Measurements from ENCODE around the gene FOXD2. TPM values are rescaled to one million over a fixed set of nuclear protein-coding genes. Genes with fewer than 3 reads are reported as not detected.

FOXD2 gene
- total RNA-seq, 1 donor from 2014 or later: 0.11 TPM

DNA sequence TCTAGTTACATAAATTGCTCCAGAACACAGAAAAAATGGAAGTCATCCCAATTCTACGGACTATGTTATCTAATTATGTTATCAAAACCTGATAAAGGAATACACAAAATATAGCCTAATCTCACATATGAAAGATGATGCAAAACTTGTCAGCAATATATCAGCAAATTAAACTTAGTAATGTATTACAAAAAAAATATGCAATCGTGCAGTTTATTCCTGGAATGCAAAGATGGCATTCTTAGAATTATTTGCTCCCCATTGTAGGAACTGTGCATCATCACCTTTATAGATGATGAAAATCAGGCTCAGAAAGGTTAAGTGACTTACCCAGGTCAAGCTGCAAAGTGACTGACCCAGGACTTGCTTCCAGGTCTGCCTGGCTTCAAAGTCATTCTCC, 14.0 kb upstream of the FOXD2 start:
- DNase-seq (ENCODE audit: low spot score): no peak
- H3K27ac Mint-ChIP-seq: no peak overlapping the region
- no peaks in the 10 kb centered on the region for H3K9me3 Mint-ChIP-seq
- peaks cover 33% of the 10 kb centered on the region for H3K27me3 Mint-ChIP-seq (ENCODE audit: low read depth)
- no peak overlapping the region for H3K4me3 Mint-ChIP-seq (ENCODE audit: low read depth)
- H3K36me3 Mint-ChIP-seq (ENCODE audit: low read depth): no peaks in the 10 kb centered on the region
- intact Hi-C loops (cut with micrococcal nuclease): no loop called here
- no peaks in the 10 kb centered on the region for H3K4me1 Mint-ChIP-seq (ENCODE audit: low read depth)

DNA sequence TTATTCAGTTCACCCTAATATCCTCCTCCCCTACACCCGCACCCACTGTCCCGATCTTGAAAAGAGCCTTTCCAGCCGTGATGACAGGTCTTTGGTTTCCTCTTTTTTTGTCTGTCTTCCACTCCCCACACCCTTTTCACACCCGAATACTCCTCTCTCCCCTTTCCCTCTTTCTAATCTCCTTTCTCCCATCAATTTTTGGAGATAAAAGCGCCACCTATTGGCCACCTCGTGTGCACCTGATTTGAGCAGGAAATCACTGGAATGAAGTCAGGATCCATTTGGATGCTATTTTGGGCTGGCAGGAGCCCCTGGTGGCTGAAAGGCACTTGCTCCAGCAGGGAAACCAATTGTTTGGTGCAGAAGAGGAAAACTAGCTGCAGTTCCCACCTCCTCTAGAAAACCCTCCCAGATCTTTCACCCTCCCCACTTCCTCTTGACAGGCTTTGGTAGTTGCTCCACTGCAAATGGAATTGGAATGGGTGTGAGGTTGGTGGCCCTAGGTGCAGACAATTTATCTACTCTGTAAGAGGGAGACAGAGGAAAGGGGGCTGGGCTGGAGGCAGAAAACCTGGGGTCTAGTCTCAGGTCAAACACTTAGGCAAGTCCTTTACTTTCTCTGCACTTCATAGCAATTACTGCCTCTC, 13.4 kb upstream of the FOXD2 start:
- Mint-ChIP-seq H3K27me3 (ENCODE audit: low read depth) (peaks cover 27% of the 10 kb centered on the region), H3K9me3 (no peaks in the 10 kb centered on the region), H3K4me3 (ENCODE audit: low read depth) (no peak overlapping the region), H3K4me1 (ENCODE audit: low read depth) (no peaks in the 10 kb centered on the region), H3K27ac (no peak overlapping the region), H3K36me3 (ENCODE audit: low read depth) (no peaks in the 10 kb centered on the region)
- DNase-seq (ENCODE audit: low spot score): no peak
- intact Hi-C loops (cut with micrococcal nuclease): no loop called here

DNA sequence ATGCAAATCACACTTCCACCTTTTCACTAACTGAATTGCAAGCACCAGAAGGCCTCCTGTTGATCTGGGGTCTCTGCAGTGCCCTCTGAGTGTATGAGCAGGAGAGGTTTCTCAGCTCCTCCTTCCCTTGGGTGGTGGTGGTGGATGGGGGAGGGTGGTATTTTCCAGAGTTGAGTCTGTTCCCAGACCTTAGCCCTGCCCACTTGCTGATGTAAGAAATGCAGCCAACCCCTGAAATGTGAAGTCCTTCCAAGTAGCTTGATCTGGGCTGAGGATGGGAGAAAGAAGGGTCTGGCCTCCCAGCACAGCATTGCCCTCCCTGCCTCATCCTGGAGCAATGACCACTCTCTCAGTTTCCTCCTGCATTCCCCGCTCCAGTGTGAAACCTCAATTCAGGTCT, 6.3 kb upstream of the FOXD2 start:
- DNase-seq (ENCODE audit: low spot score): no peak
- peaks cover 25% of the 10 kb centered on the region for H3K27me3 Mint-ChIP-seq (ENCODE audit: low read depth)
- peaks cover 33% of the 10 kb centered on the region for H3K4me1 Mint-ChIP-seq (ENCODE audit: low read depth)
- peaks cover 40% of the 10 kb centered on the region for H3K36me3 Mint-ChIP-seq (ENCODE audit: low read depth)
- H3K4me3 Mint-ChIP-seq (ENCODE audit: low read depth): no peak overlapping the region
- intact Hi-C loops (cut with micrococcal nuclease): loop anchor here (5.0 to 10.0 kb wide), 2 partner anchors 44 to 257 kb away; no protein-coding TSS in a partner anchor
- no peaks in the 10 kb centered on the region for H3K9me3 Mint-ChIP-seq
- no peak overlapping the region for H3K27ac Mint-ChIP-seq

DNA sequence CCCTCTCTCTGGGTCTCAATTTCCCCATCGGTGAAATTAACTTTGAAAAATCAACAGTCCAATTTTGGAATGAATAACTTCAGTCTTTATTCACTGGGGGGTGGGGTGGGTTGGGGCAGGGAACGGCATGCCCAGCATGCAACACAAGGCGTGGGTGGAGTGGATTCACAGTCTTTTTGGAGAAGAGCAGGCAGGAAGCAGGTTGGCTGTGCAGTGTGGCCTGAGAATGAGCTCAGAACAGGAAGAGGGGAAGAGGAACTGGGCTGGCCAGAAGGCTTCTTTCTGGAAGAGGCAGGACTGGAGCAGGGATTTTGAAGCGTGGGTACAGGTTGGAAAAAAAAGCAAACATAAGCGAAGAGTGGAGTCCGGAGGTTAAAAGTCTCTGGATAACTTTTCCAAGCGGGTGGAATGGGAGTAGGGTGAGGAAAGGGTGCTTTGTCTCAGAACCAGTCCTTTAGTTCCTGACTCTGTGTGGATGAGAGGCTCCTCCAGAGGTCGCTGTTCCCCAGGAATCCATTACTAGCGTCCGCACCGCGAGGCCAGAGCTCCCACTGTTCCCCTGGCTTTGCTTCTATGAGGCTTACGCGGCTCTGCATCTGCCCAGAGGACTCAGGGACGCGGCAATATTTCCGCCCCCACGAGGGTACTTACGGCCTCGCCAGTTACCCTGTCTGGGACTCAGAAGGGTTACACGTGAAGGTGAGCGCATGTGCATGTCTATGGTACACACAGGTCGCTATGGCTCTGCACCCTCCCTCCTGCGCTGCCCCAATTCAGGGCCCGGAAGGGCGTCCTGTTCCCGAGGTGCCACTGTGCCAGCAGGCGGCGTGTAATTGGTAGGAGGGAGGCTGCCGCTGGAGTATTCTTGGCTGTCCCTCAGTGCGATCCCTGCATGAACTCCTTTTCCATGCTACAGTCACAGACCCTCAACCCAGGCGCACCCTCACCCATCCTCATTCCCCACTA, 5.5 kb upstream of the FOXD2 start:
- H3K4me3 Mint-ChIP-seq (ENCODE audit: low read depth): no peak overlapping the region
- peaks cover 40% of the 10 kb centered on the region for H3K36me3 Mint-ChIP-seq (ENCODE audit: low read depth)
- intact Hi-C loops (cut with micrococcal nuclease): loop anchor here (1.0 to 10.0 kb wide), 3 partner anchors 45 to 294 kb away; no protein-coding TSS in a partner anchor
- peaks cover 25% of the 10 kb centered on the region for H3K27me3 Mint-ChIP-seq (ENCODE audit: low read depth)
- peaks cover 34% of the 10 kb centered on the region for H3K4me1 Mint-ChIP-seq (ENCODE audit: low read depth)
- peak; percentile 43 for DNase-seq (ENCODE audit: low spot score)
- no peak overlapping the region for H3K27ac Mint-ChIP-seq
- H3K9me3 Mint-ChIP-seq: no peaks in the 10 kb centered on the region

DNA sequence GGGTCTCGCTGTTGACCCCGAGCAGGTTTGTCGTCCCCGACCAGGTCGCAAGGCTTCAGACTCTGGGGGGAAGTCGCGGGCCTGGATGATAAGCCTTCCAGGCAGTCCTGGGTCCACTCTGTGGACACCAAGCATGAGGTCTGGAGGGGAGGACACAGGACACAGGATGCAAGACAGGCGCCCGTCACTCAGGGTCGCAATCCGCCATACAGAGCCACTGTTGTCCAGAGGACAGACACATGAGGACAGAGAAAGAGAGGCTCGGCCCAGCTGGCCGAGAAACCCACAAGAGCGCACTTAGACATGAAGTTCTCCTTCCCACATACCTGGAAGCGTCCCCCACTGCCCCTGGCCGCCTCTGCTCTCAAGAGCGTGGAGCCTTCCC, 4.8 kb upstream of the FOXD2 start:
- peaks cover 40% of the 10 kb centered on the region for H3K36me3 Mint-ChIP-seq (ENCODE audit: low read depth)
- H3K9me3 Mint-ChIP-seq: no peaks in the 10 kb centered on the region
- DNase-seq (ENCODE audit: low spot score): no peak
- peaks cover 34% of the 10 kb centered on the region for H3K4me1 Mint-ChIP-seq (ENCODE audit: low read depth)
- H3K27ac Mint-ChIP-seq: no peak overlapping the region
- H3K27me3 Mint-ChIP-seq (ENCODE audit: low read depth): peaks cover 25% of the 10 kb centered on the region
- H3K4me3 Mint-ChIP-seq (ENCODE audit: low read depth): no peak overlapping the region
- intact Hi-C loops (cut with micrococcal nuclease): loop anchor here (5.0 to 10.0 kb wide), 2 partner anchors 46 to 258 kb away; no protein-coding TSS in a partner anchor

DNA sequence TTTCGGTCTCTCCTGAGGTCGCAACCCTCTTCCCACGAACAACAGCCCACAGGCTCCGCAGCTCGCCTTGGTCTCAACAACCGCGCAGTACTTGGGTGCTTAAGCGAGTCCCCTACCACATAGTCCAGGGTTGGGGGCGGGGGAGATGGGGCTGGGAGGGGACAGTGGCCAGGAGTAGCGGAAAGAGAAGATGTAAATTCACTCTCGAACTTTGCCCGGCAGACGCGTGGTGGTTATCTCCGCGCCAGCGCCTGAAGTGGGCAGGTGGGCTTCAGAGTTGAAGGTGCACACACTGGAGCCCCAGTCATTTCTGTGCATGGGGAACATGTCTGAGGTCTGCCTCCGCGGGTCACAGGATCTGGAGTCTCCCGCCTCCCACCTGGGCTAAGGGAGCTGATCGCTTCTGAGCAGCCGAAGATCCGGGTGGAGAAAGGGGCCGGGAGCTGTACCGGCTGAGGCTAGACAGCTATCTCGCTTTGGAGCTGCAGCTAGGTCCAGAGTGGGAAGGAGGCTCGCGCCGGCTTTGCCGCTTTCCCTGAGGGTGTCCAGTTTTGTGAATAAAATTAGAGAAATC, 4.3 kb upstream of the FOXD2 start:
- Mint-ChIP-seq H3K4me1 (ENCODE audit: low read depth) (peaks cover 34% of the 10 kb centered on the region), H3K9me3 (no peaks in the 10 kb centered on the region), H3K36me3 (ENCODE audit: low read depth) (peaks cover 40% of the 10 kb centered on the region), H3K27me3 (ENCODE audit: low read depth) (peaks cover 27% of the 10 kb centered on the region), H3K4me3 (ENCODE audit: low read depth) (no peak overlapping the region), H3K27ac (no peak overlapping the region)
- intact Hi-C loops (cut with micrococcal nuclease): loop anchor here (5.0 to 10.0 kb wide), 2 partner anchors 46 to 259 kb away; no protein-coding TSS in a partner anchor
- no peak for DNase-seq (ENCODE audit: low spot score)

DNA sequence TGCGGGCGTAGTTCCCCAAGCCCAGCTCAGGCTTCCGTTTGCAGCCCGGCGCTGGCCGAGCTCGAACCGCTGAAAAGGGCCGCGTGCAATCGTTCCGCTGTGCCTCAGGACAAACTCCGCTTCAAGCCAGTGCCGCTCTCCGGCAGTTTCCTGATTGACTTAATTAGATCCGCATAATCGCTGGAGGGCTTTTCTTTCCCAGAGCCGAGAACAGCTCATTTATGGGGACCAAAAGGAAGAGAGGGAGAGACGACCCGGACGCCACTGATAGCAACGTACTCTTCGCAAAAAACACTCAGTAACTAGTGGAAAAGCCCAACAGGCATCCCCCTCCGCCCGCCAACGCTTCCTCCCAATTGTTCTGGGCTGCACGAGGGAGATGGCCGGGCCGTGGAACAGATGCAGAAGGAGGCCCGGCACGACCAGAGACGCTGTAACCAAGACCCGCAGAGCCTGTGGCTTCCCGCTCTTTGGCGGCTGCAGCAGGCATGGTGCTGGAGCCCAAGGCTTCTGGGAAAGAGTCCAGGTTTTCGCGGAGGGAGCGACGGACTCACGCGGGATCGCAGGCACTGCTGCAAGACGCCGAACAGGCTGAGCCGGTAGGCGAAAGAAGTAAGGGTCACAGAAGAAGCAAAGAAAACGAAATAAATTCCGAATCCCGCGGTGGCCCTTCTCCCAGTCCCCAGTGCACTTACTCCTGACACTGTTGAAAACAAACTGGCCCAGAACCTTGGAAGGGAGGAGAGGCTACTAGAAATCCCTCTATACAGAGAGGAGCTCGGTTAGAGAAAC, 3.6 kb upstream of the FOXD2 start:
- no peaks in the 10 kb centered on the region for H3K9me3 Mint-ChIP-seq
- intact Hi-C loops (cut with micrococcal nuclease): loop anchor here (5.0 to 10.0 kb wide), 2 partner anchors 47 to 259 kb away; no protein-coding TSS in a partner anchor
- no peak overlapping the region for H3K27ac Mint-ChIP-seq
- DNase-seq (ENCODE audit: low spot score): no peak
- H3K36me3 Mint-ChIP-seq (ENCODE audit: low read depth): peaks cover 40% of the 10 kb centered on the region
- peaks cover 28% of the 10 kb centered on the region for H3K27me3 Mint-ChIP-seq (ENCODE audit: low read depth)
- H3K4me3 Mint-ChIP-seq (ENCODE audit: low read depth): no peak overlapping the region
- peaks cover 34% of the 10 kb centered on the region for H3K4me1 Mint-ChIP-seq (ENCODE audit: low read depth)

DNA sequence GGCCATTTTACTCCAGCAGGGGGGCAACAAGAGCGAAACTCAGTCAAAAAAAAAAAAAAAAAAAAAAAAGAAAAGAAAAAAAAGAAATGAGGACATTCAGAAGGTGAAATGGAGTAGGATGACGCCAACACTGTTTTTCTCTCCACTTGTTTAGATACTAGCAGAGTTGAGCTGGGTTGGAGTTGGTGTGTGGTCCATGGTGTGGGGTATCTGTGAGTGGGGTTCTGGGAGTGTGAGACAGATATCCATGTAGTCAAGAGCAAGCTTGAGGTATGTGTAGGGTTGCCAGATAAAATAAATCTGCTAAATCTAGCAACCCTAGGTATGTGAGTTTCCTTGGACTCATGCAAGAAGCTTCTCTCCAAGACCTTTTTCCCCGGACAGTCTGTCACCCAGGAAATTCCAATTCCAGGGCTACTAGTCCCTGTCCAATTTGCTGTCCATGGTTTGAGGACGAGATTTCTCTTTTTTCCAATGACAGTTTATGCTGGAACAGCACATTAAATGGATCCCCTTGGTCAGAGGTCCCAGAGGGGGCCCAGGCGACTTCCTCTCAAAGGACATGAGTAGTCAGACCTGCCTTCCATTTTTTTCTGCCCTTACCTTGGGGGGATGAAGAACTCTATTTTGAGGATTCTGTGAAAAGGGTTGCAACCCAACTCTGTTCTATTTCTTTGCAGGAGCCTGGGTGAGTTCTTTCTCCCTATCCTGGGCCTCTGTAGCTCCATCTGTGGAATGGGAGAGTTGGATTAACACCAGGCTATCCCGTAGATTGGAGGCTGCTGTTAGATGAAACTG, 2.1 kb upstream of the FOXD2 start:
- peaks cover 40% of the 10 kb centered on the region for H3K36me3 Mint-ChIP-seq (ENCODE audit: low read depth)
- peak overlapping the region; percentile 90 for H3K4me3 Mint-ChIP-seq (ENCODE audit: low read depth)
- DNase-seq (ENCODE audit: low spot score): no peak
- no peaks in the 10 kb centered on the region for H3K9me3 Mint-ChIP-seq
- peaks cover 34% of the 10 kb centered on the region for H3K4me1 Mint-ChIP-seq (ENCODE audit: low read depth)
- peaks cover 28% of the 10 kb centered on the region for H3K27me3 Mint-ChIP-seq (ENCODE audit: low read depth)
- intact Hi-C loops (cut with micrococcal nuclease): loop anchor here (2.0 to 10.0 kb wide), 6 partner anchors 19 to 948 kb away; partner anchors contain the start of genes DMBX1 and FOXE3
- H3K27ac Mint-ChIP-seq: no peak overlapping the region

DNA sequence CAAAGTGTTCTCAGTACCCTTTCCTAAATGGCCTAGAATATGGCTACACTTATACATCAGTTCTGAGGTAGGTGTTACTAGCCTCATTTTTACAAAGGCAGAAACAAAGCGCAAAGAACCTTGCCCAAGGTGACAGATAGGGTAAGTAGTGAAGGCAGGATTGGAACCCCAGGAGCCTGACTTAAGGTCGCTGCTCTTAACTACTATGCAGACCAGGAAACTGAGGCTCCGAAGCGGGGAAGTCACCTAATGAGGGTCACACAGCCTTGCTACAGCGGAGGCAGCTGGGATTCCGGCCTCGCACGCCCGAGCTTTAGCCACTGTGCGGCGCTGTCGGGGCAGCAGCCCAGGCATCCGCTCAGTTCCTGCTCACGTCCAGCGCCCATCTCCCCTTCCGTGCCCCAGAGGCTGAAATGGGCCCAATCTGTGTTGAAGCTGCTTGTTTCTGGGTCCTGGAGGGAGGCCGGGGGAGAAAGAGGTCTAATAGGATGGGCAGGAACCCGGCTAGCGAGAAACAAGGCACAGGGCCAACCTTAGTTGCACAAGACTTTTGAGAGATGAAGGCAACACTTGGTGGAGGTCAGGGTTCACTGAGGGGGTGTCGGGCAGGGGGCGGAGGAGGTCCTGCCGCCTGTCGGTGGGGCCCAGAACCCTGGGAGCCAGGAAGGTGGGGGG, 1.4 kb upstream of the FOXD2 start:
- Mint-ChIP-seq H3K9me3 (no peaks in the 10 kb centered on the region), H3K27me3 (ENCODE audit: low read depth) (peaks cover 28% of the 10 kb centered on the region), H3K4me3 (ENCODE audit: low read depth) (peak overlapping the region; percentile 90), H3K27ac (peak overlapping the region; percentile 84), H3K4me1 (ENCODE audit: low read depth) (peaks cover 30% of the 10 kb centered on the region), H3K36me3 (ENCODE audit: low read depth) (peaks cover 35% of the 10 kb centered on the region)
- intact Hi-C loops (cut with micrococcal nuclease): loop anchor here (2.0 to 10.0 kb wide), 6 partner anchors 20 to 949 kb away; partner anchors contain the start of genes DMBX1 and FOXE3
- peak; percentile 74 for DNase-seq (ENCODE audit: low spot score)

DNA sequence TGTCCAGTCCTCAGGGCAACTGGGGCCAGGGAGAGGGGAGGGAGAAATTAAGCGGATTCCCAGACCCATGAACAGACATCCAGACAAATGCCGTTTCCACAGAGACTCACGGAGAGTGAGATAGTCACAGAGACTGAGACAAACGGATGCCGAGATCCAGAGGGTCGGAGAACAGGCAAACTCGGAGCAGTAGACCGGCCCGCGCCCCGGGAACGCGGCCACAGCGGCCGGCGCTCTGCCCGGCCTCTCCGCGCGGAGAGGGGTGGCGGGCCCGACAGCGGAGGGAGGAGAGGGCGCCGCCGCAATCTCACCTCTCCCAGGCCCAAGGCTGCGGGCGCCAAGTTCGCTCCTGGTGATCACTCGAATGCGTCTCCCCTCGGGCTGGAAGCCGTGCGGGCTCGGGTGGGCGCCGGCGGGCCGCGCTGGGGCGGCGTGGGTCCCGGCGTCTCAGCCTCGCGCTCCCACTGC, 831 bp upstream of the FOXD2 start:
- Mint-ChIP-seq H3K4me1 (ENCODE audit: low read depth) (peaks cover 30% of the 10 kb centered on the region), H3K27ac (peak overlapping the region; percentile 84)
- intact Hi-C loops (cut with micrococcal nuclease): loop anchor here (1.0 to 10.0 kb wide), 8 partner anchors 20 to 950 kb away; partner anchors contain the start of genes DMBX1, FOXE3 and STIL

More for the DNA sequence above, 831 bp upstream of the FOXD2 start:
- Mint-ChIP-seq H3K9me3 (no peaks in the 10 kb centered on the region), H3K36me3 (ENCODE audit: low read depth) (peaks cover 35% of the 10 kb centered on the region), H3K4me3 (ENCODE audit: low read depth) (peak overlapping the region; percentile 90), H3K27me3 (ENCODE audit: low read depth) (peaks cover 28% of the 10 kb centered on the region)
- DNase-seq (ENCODE audit: low spot score): no peak

Measured in activated T-helper 2 cell treated with anti-CD3 and anti-CD28 coated beads, Interferon-gamma antibody, Interleukin-2, Interleukin-4, amounts not matched to agents 10 μg/mL and 5 μg/mL and 100 μg/mL, durations not matched to agents 14 hours and 24 hours and 36 hours (primary cell).